Activated gamma-delta T cell (primary cell): ENCODE results near the gene PIP5K1C.
"Not testable (repeated sequence)": the region's sequence is repeated elsewhere in the genome, so short reads cannot be mapped to it uniquely, and the experiment has no call there.

Experiments
- DNase-seq: peaks from one replicate; lab custom pipeline; 2025; lab: John Stamatoyannopoulos, UW

Gene PIP5K1C

DNA sequence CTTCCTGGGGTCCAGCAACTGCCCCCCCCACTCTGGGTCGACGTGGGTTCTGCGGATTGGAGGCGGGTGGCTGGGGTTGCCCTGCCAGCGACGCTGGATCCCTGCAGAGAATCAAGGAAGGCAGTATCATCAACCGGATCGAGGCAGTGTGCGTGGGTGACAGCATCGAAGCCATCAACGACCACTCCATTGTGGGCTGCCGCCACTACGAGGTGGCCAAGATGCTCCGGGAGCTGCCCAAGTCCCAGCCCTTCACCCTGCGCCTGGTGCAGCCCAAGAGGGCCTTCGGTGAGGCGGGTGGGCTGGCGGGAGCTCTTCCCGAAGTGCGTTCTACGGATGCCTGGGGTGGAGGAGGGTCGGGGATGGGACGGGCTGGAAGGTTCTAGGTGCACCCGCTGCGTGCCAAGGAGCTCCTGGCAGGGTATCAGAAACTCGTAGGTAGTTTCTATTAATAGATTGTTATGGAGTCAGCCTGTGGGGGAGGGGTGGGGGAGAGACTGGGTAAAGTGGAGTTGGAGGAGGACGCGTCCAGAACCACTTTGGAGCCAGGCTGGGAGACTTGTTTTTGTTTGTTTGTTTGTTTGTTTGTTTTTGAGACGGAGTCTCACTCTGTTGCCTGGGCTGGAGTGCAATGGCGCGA lies 113.4 kb downstream of the PIP5K1C start:
- DNase-seq: no peak

DNA sequence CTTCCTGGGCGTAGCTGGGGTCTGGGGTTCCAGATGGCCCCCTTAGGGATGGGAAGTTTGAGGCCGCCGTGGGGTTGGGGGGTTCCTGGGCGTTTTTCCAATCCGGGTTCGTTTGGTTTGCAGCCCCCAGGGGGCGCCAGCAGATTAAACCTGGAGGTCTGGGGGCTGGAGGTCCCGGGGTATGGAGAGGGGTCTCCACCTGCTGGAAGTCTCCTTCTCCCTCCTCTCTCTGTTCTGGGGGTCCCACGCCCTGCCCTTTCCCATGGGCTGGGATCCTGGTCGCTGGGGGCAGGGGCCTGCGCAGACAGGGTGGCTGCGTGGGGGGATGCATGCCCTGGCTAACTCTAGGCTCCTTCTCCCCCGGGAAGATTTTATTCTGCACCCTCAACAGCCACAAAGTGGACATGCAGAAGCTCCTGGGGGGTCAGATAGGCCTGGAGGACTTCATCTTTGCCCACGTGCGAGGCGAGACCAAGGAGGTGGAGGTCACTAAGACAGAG lies 114.1 kb downstream of the PIP5K1C start:
- no peak for DNase-seq

DNA sequence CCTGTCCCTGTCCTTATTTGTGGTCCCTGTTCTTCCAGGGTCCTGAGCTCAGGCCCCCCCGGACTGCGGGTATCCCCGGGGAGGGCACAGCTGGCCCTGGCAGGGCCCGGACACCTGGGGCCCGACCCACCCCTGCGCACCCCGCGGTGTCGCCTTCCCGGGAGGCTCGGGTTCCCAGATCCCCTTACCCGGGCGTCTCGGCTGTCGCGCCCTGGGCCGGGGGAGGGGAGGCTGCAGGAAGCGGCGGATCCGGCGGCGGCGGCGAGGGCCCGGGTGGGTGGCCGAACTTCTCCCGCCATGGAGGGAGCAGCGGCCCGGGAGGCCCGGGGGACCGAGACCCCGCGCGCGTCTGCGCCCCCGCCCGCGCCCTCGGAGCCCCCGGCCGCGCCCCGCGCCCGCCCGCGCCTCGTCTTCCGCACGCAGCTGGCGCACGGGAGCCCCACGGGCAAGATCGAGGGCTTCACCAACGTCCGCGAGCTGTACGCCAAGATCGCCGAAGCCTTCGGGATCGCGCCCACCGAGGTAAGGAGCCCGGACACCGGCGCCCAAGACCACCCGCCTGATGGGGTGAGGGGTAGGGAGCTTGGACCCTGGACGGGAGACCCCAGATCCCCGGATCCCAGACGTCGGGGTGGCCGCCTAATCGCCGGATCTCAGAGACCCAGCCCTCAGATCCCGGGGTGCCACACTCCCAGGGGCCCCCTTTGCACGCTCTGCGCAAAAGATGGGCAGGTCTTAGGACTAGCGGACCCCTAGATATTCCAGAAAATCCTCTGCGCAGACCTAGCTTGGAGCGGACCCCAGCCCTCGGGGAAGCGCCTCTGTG lies 114.8 kb downstream of the PIP5K1C start, which contains the start of gene GIPC3:
GIPC3 (plus strand) TSS at position 178 of the 826 bp plus-strand sequence; CDS start at position 298, 120 bp downstream.
- no peak for DNase-seq

DNA sequence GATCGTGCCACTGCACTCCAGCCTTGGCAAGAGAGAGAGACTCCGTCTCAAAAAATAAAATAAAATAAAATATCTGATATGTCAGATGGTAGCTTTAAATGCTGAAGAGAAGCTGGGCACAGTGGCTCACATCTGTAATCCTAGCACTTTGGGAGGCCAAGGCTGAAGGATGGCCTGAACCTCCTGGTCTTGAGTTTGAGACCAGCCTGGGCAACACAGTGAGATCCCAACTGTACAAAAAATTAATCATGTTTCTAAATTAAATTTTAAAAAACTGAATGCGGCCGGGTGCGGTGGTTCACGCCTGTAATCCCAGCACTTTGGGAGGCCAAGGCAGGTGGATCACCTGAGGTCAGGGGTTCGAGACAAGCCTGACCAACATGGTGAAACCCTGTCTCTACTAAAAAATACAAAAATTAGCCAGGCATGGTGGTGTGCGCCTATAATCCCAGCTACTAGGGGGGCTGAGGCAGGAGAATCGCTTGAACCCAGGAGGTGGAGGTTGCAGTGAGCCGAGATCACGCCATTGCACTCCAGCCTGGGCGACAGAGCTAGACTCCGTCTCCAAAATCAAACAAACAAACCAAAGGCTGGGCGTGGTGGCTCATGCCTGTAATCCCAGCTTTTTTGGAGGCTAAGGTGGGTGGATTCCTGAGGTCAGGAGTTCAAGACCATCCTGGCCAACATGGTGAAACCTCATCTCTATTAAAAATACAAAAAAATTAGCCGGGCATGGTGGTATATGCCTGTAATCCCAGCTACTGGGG lies 116.0 kb downstream of the PIP5K1C start:
- DNase-seq: not testable (repeated sequence)

DNA sequence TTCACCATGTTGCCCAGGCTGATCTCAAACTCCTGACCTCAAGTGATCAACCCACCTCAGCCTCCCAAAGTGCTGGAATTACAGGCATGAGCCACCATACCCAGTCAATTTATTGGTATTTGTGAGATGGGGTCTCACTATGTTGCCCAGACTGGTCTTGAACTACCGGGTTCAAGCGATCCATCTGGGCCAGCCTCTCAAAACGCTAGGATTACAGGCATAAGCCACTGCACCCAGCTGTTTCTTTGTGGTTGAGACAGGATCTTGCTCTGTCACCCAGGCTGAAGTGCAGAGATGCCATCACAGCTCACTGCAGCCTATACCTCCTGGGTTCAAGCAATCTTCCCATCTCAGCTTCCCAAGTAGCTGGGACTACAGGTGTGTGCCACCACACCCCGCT lies 118.5 kb downstream of the PIP5K1C start:
- DNase-seq: not testable (repeated sequence)
